GM23338 (cell line): Measurements from ENCODE around the gene FGGY. TPM values are rescaled to one million over a fixed set of nuclear protein-coding genes. Genes with fewer than 3 reads are reported as not detected.
"Not testable (repeated sequence)": the region's sequence is repeated elsewhere in the genome, so short reads cannot be mapped to it uniquely, and the experiment has no call there.

Source experiments
- ATAC-seq: fragments of 200-7000 bp; cut with Tn5 transposase; 3 replicates; pipeline ENCODE4 v1.9.1; 2020
- DNase-seq: peaks from one replicate; pipeline ENCODE4 v3.0.0-alpha.2; 2015; ENCODE audit warnings: low spot score
- H2AFZ ChIP-seq: fragments of 200-600 bp; sonication (generic); 2 replicates; pipeline ENCODE4 v1.8.0; 2016; ENCODE audit warnings: antibody characterized with exemption, mild to moderate bottlenecking, moderate library complexity
- H3F3A ChIP-seq: fragments of 200-600 bp; sonication (generic); replicated peaks from 2 replicates; pipeline ENCODE4 v1.8.0; 2017; ENCODE audit warnings: antibody characterized with exemption, mixed run types, low read depth
- H3K27ac ChIP-seq: fragments of 200-600 bp; sonication (generic); 2 replicates; pipeline ENCODE4 v1.6.1; 2016; ENCODE audit warnings: low read depth
- H3K27me3 ChIP-seq: fragments of 200-600 bp; sonication (generic); 2 replicates; pipeline ENCODE4 v1.8.0; 2016; ENCODE audit warnings: mild to moderate bottlenecking, mixed run types, moderate library complexity; ENCODE audit not compliant: insufficient read depth
- H3K36me3 ChIP-seq: fragments of 200-600 bp; sonication (generic); 2 replicates; pipeline ENCODE4 v1.8.0; 2016; ENCODE audit warnings: mild to moderate bottlenecking; ENCODE audit not compliant: insufficient read depth
- H3K4me1 ChIP-seq: fragments of 200-600 bp; sonication (generic); 2 replicates; pipeline ENCODE4 v1.8.0; 2016; ENCODE audit warnings: mild to moderate bottlenecking, moderate library complexity; ENCODE audit not compliant: insufficient read depth
- H3K4me2 ChIP-seq: fragments of 200-600 bp; sonication (generic); 2 replicates; pipeline ENCODE4 v1.7.1; 2017; ENCODE audit warnings: mixed run types
- H3K4me3 ChIP-seq: fragments of 200-600 bp; sonication (generic); 2 replicates; pipeline ENCODE4 v1.6.1; 2016; ENCODE audit warnings: mixed run types
- H3K79me2 ChIP-seq: fragments of 200-600 bp; sonication (generic); replicated peaks from 2 replicates; pipeline ENCODE4 v1.8.0; 2017; ENCODE audit warnings: mild to moderate bottlenecking; ENCODE audit not compliant: insufficient read depth
- H3K9me2 ChIP-seq: fragments of 200-600 bp; sonication (generic); 2 replicates; pipeline ENCODE4 v1.8.0; 2017; ENCODE audit not compliant: insufficient read depth
- H4K20me1 ChIP-seq: fragments of 200-600 bp; sonication (generic); replicated peaks from 2 replicates; pipeline ENCODE4 v1.8.0; 2017; ENCODE audit warnings: mild to moderate bottlenecking; ENCODE audit not compliant: insufficient read depth
- H3K27ac Mint-ChIP-seq: 2 replicates; pipeline ENCODE4 v1.8.0; 2020; ENCODE audit warnings: inconsistent platforms, mild to moderate bottlenecking, moderate library complexity, mixed read lengths
- H3K27me3 Mint-ChIP-seq: 3 replicates; pipeline ENCODE4 v1.8.0; 2022; ENCODE audit warnings: low read depth, mild to moderate bottlenecking, moderate library complexity, mixed read lengths, inconsistent platforms; ENCODE audit not compliant: insufficient read depth, poor library complexity
- H3K36me3 Mint-ChIP-seq: 3 replicates; pipeline ENCODE4 v1.8.0; 2021; ENCODE audit warnings: low read depth, mild to moderate bottlenecking, inconsistent platforms, moderate library complexity, mixed read lengths
- H3K4me1 Mint-ChIP-seq: 3 replicates; pipeline ENCODE4 v1.8.0; 2020; ENCODE audit warnings: mild to moderate bottlenecking, inconsistent platforms, mixed read lengths
- H3K4me3 Mint-ChIP-seq: 3 replicates; pipeline ENCODE4 v1.8.0; 2021; ENCODE audit warnings: moderate library complexity, mild to moderate bottlenecking, inconsistent platforms, mixed read lengths
- H3K9me3 Mint-ChIP-seq: 3 replicates; pipeline ENCODE4 v1.8.0; 2020; ENCODE audit warnings: moderate library complexity, mild to moderate bottlenecking, inconsistent platforms, mixed read lengths
- CREB1 ChIP-seq: fragments of 250-450 bp; sonication (Bioruptor Pico); IDR thresholded peaks from 2 replicates; pipeline ENCODE4 v1.5.0; 2020; ENCODE audit warnings: low read depth, mild to moderate bottlenecking, moderate library complexity
- EZH2 ChIP-seq: fragments of 200-600 bp; sonication (generic); IDR thresholded peaks from one replicate; pipeline ENCODE4 v1.8.0; 2017; ENCODE audit warnings: antibody characterized with exemption, mild to moderate bottlenecking, low read depth; ENCODE audit not compliant: unreplicated experiment
- EZH2phosphoT487 ChIP-seq: fragments of 200-600 bp; sonication (generic); IDR thresholded peaks from one replicate; pipeline ENCODE4 v1.8.1; 2018; ENCODE audit warnings: antibody characterized with exemption; ENCODE audit not compliant: unreplicated experiment
- JUNB ChIP-seq: IDR thresholded peaks from one replicate; pipeline ENCODE4 v1.6.1; 2016; ENCODE audit warnings: antibody characterized with exemption; ENCODE audit not compliant: unreplicated experiment
- NANOG ChIP-seq: IDR thresholded peaks from 2 replicates; pipeline ENCODE4 v1.6.1; 2016; ENCODE audit warnings: antibody characterized with exemption, borderline replicate concordance
- STAT1 ChIP-seq: IDR thresholded peaks from one replicate; pipeline ENCODE4 v1.6.1; 2016; ENCODE audit warnings: antibody characterized with exemption; ENCODE audit not compliant: unreplicated experiment
- ZNF114 ChIP-seq: fragments of 250-450 bp; sonication (Bioruptor Pico); IDR thresholded peaks from 2 replicates; pipeline ENCODE4 v1.5.0; 2020; ENCODE audit warnings: mild to moderate bottlenecking, moderate library complexity
- polyA plus RNA-seq: library from polyadenylated mRNA; unstranded; fragments of >200 nt; fragmentation: Nextera tagmentation; extraction: Ambion mirVana; gene quantifications from 2 replicates; pipeline ENCODE4 v1.2.1, GENCODE V29; 2016
- total RNA-seq: library from RNA; depleted of rRNA; stranded (reverse); fragments of >200 nt; shearing (Covaris generic); gene quantifications from 2 replicates; pipeline ENCODE4 v1.2.3, GENCODE V29; 2014
- TF ChIP-seq, protein P1 (sequence below): IDR thresholded peaks from 2 replicates; pipeline ENCODE4 v1.6.1; 2016; ENCODE audit warnings: antibody characterized with exemption
- TF ChIP-seq, protein P2 (sequence below), 2 experiments: fragments of 200-600 bp in 1 of 2; sonication (generic) in 1 of 2; conservative IDR thresholded peaks; 2 replicates each; pipeline versions ENCODE4 v1.5.1 to v1.6.1; 2016 to 2017; ENCODE audit warnings: antibody characterized with exemption in 2 of 2, low read depth in 2 of 2, mild to moderate bottlenecking in 2 of 2, moderate library complexity in 1 of 2
- TF ChIP-seq, protein P3 (sequence below): IDR thresholded peaks from one replicate; pipeline ENCODE4 v1.6.1; 2018; ENCODE audit warnings: antibody characterized with exemption; ENCODE audit not compliant: unreplicated experiment

The FGGY gene
- total and polyA plus RNA-seq, 2 experiments from 2014 or later: 10.9 to 21.4 TPM

DNA sequence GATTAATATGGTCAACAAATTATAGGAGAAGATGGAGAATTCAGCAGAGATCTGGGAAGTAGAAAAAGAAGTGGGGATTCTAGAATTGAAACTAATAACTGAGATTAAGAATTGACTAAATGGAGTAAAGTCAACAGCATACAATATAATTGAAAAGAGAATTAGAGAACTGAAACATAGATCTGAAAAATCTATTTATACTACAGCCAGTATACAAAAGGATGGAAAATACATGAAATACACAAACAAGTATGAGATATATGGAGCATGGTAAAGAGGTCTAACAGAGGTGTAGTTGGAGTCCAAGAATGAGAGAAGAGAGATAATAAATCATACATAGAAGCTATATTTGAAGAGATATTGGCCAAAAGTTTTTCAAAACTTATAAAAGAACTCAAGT is 235.2 kb downstream of the FGGY start:
- Histone ChIP-seq H3K27ac (no peak overlapping the region), H3K36me3 (0 out of 2 replicates have a peak, but pooled peaks cover 4% of the 10 kb centered on the region), H3K9me2 (no peaks in the 10 kb centered on the region), H2AFZ (no peak overlapping the region), H3K4me1 (peaks cover 5% of the 10 kb centered on the region; the same call in 1 of the 2 replicates), H3F3A (no peaks in the 10 kb centered on the region), H3K27me3 (no peaks in the 10 kb centered on the region), H3K79me2 (no peaks in the 10 kb centered on the region), H3K4me3 (no peak overlapping the region), H3K4me2 (no peak overlapping the region), H4K20me1 (no peaks in the 10 kb centered on the region)
- Mint-ChIP-seq H3K27me3 (no peaks in the 10 kb centered on the region), H3K9me3 (peaks cover 10% of the 10 kb centered on the region; the same call in 2 of the 3 replicates), H3K4me1 (peaks cover 2% of the 10 kb centered on the region; the same call in 1 of the 3 replicates), H3K27ac (no peak overlapping the region), H3K4me3 (no peak overlapping the region), H3K36me3 (peaks cover 4% of the 10 kb centered on the region; the same call in 1 of the 3 replicates)
- ATAC-seq: no peak
- DNase-seq: no peak
- TF ChIP-seq STAT1 (no peak), EZH2 (no peak), NANOG (no peak), CREB1 (CRISPR knock-in tag) (no peak)
- TF ChIP-seq, protein P1, sequence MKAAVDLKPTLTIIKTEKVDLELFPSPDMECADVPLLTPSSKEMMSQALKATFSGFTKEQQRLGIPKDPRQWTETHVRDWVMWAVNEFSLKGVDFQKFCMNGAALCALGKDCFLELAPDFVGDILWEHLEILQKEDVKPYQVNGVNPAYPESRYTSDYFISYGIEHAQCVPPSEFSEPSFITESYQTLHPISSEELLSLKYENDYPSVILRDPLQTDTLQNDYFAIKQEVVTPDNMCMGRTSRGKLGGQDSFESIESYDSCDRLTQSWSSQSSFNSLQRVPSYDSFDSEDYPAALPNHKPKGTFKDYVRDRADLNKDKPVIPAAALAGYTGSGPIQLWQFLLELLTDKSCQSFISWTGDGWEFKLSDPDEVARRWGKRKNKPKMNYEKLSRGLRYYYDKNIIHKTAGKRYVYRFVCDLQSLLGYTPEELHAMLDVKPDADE: no peak
- TF ChIP-seq, protein P2, sequence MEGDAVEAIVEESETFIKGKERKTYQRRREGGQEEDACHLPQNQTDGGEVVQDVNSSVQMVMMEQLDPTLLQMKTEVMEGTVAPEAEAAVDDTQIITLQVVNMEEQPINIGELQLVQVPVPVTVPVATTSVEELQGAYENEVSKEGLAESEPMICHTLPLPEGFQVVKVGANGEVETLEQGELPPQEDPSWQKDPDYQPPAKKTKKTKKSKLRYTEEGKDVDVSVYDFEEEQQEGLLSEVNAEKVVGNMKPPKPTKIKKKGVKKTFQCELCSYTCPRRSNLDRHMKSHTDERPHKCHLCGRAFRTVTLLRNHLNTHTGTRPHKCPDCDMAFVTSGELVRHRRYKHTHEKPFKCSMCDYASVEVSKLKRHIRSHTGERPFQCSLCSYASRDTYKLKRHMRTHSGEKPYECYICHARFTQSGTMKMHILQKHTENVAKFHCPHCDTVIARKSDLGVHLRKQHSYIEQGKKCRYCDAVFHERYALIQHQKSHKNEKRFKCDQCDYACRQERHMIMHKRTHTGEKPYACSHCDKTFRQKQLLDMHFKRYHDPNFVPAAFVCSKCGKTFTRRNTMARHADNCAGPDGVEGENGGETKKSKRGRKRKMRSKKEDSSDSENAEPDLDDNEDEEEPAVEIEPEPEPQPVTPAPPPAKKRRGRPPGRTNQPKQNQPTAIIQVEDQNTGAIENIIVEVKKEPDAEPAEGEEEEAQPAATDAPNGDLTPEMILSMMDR (conservative IDR thresholded peaks at IDR 0.05; ENCODE audit: low read depth in 2 of 2): no peak

DNA sequence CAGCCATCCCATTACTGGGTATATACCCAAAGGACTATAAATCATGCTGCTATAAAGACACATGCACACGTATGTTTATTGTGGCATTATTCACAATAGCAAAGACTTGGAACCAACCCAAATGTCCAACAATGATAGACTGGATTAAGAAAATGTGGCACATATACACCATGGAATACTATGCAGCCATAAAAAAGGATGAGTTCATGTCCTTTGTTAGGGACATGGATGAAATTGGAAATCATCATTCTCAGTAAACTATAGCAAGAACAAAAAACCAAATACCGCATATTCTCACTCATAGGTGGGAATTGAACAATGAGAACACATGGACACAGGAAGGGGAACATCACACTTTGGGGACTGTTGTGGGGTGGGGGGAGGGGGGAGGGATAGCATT is 241.6 kb downstream of the FGGY start:
- not testable (repeated sequence) for DNase-seq, H3K4me1 ChIP-seq, H3K79me2 ChIP-seq, H3K36me3 Mint-ChIP-seq, H3F3A ChIP-seq, H3K4me1 Mint-ChIP-seq, H3K36me3 ChIP-seq, H3K4me2 ChIP-seq, H3K27ac ChIP-seq, H4K20me1 ChIP-seq, H3K9me3 Mint-ChIP-seq, H3K9me2 ChIP-seq, H3K27ac Mint-ChIP-seq, ATAC-seq, H3K4me3 Mint-ChIP-seq, H3K4me3 ChIP-seq, H3K27me3 Mint-ChIP-seq, H3K27me3 ChIP-seq, H2AFZ ChIP-seq

DNA sequence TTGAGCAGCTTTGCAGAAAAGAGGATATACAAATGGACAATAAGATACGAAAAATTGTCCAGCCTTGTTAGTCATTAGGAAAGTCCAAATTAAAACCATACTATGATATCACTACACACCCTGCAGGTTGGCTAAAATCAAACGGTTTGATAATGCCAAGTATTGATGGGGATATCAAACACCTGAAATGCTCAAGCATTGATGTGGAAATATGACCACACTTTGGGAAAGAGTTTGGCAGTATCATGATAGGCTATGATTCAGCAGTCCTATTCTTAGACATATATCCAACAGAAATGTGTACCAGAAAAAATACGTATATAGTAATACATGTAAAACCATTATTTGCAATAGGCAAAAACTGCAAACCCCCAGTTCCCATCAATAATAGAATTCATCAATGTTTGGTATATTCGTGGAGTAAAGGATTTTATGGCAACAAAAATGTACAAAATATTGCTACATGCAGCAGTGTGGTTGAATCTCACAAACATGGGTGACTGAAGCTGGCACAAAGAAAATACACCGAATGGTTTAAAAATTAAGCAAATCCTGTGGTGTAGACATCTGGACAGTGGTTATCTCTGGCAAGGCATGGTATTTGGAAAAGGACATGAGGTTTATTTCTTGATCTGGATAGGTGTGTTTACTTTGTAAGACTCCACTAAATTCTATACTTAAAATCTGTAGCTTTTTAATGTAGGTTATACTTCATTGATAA is 243.2 kb downstream of the FGGY start:
- Mint-ChIP-seq H3K9me3 (no peaks in the 10 kb centered on the region), H3K27ac (no peak overlapping the region)

More for the DNA sequence above, 243.2 kb downstream of the FGGY start:
- TF ChIP-seq EZH2phosphoT487 (no peak), EZH2 (no peak), JUNB (no peak), NANOG (no peak), CREB1 (CRISPR knock-in tag) (no peak), ZNF114 (no peak)
- TF ChIP-seq, protein P3, sequence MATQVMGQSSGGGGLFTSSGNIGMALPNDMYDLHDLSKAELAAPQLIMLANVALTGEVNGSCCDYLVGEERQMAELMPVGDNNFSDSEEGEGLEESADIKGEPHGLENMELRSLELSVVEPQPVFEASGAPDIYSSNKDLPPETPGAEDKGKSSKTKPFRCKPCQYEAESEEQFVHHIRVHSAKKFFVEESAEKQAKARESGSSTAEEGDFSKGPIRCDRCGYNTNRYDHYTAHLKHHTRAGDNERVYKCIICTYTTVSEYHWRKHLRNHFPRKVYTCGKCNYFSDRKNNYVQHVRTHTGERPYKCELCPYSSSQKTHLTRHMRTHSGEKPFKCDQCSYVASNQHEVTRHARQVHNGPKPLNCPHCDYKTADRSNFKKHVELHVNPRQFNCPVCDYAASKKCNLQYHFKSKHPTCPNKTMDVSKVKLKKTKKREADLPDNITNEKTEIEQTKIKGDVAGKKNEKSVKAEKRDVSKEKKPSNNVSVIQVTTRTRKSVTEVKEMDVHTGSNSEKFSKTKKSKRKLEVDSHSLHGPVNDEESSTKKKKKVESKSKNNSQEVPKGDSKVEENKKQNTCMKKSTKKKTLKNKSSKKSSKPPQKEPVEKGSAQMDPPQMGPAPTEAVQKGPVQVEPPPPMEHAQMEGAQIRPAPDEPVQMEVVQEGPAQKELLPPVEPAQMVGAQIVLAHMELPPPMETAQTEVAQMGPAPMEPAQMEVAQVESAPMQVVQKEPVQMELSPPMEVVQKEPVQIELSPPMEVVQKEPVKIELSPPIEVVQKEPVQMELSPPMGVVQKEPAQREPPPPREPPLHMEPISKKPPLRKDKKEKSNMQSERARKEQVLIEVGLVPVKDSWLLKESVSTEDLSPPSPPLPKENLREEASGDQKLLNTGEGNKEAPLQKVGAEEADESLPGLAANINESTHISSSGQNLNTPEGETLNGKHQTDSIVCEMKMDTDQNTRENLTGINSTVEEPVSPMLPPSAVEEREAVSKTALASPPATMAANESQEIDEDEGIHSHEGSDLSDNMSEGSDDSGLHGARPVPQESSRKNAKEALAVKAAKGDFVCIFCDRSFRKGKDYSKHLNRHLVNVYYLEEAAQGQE: no peak
- Mint-ChIP-seq H3K36me3 (peaks cover 2% of the 10 kb centered on the region; the same call in 1 of the 3 replicates), H3K27me3 (peaks cover 3% of the 10 kb centered on the region), H3K4me3 (no peak overlapping the region), H3K4me1 (no peaks in the 10 kb centered on the region)
- no peaks in the 10 kb centered on the region for H3K79me2 ChIP-seq
- H3K27me3 ChIP-seq: no peaks in the 10 kb centered on the region
- no peak for ATAC-seq
- no peaks in the 10 kb centered on the region for H3F3A ChIP-seq
- no peak for DNase-seq
- H3K36me3 ChIP-seq: 0 out of 2 replicates have a peak, but pooled peaks cover 4% of the 10 kb centered on the region
- H3K4me1 ChIP-seq: no peaks in the 10 kb centered on the region
- no peaks in the 10 kb centered on the region for H4K20me1 ChIP-seq
- H3K4me3 ChIP-seq: no peak overlapping the region
- H3K9me2 ChIP-seq: no peaks in the 10 kb centered on the region
- no peak overlapping the region for H3K27ac ChIP-seq
- H3K4me2 ChIP-seq: no peak overlapping the region
- H2AFZ ChIP-seq: no peak overlapping the region
